OCI-LY3 (cell line): ENCODE data around the gene PLPP7.

Experiments
- EZH2phosphoT487 ChIP-seq: fragments of 200-600 bp; shearing (Covaris generic); IDR thresholded peaks from 2 replicates; pipeline ENCODE4 v1.6.1; 2018; ENCODE audit warnings: antibody characterized with exemption, mixed run types, low read depth
- TF ChIP-seq, protein P1 (sequence below): fragments of 200-600, 300-600 bp; sonication (generic); IDR thresholded peaks from 2 replicates; pipeline ENCODE4 v1.5.1; 2014; ENCODE audit warnings: antibody characterized with exemption, low read length, low read depth

DNA sequence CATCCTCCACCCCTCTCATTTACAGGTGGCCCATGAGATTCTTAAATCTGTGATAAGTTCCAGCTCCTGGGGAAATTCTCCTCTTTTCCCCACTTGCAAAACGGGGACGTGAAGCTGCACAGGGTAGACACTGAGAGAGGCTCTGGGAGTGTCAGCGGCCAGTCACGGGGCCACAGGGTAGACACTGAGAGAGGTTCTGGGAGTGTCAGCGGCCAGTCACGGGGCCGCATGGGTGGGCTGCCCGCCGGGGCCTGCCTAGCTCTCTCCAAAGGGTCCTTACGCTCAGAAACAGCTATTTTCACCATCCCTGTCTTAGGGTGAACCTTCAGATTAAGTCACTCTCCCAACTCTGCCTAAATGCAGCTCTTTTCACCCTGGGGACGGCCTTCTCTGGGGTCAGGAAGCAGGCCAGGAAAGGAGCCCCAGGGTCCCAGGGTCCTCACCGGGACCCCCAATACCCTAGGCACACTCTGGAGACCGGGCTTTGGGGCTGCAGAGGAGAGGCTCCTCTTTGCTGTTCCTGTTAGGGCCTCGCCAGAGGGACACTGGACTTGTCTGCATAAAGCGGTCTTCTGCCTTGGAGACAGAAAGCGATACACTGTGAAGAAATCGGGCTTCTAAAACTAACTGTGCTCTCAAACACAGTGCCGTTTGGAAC is 14.7 kb upstream of the PLPP7 start:
- TF ChIP-seq EZH2phosphoT487 = no peak
- TF ChIP-seq, protein P1, sequence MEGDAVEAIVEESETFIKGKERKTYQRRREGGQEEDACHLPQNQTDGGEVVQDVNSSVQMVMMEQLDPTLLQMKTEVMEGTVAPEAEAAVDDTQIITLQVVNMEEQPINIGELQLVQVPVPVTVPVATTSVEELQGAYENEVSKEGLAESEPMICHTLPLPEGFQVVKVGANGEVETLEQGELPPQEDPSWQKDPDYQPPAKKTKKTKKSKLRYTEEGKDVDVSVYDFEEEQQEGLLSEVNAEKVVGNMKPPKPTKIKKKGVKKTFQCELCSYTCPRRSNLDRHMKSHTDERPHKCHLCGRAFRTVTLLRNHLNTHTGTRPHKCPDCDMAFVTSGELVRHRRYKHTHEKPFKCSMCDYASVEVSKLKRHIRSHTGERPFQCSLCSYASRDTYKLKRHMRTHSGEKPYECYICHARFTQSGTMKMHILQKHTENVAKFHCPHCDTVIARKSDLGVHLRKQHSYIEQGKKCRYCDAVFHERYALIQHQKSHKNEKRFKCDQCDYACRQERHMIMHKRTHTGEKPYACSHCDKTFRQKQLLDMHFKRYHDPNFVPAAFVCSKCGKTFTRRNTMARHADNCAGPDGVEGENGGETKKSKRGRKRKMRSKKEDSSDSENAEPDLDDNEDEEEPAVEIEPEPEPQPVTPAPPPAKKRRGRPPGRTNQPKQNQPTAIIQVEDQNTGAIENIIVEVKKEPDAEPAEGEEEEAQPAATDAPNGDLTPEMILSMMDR = no peak
